A172 (cell line): ENCODE data around the gene TPPP3. TPM values are rescaled to one million over a fixed set of nuclear protein-coding genes. Genes with fewer than 3 reads are reported as not detected.

Experiments used
- DNase-seq: peaks from one replicate; pipeline ENCODE4 v3.0.0-alpha.2; 2015; ENCODE audit warnings: low spot score
- total RNA-seq: library from RNA; depleted of rRNA; stranded (reverse); fragments of >200 nt; shearing (Covaris generic); gene quantifications from 2 replicates; pipeline ENCODE4 v1.2.3, GENCODE V29; 2014; rRNA removed

Gene TPPP3
- total RNA-seq, 1 experiment from 2014 or later: 0.31 TPM

DNA sequence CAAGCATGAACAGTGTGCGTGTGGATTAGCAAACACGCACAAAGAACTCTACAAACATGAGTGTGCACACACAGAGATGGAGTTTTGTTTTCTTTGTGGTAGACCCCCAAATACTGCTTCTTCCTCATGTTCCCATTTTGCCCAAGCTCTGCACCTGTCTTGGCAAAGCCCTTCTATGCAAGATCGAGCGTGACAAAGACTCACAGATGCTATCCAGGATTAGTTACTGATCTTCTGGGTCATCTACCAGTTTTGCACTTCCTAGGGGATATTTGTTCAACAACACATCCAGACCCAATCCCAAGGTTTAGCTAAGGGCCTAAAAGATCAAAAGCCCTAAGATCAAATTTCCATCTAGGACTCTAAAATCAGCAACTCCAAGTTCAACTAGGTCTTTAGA, 50.7 kb downstream of the TPPP3 start:
- no peak for DNase-seq

DNA sequence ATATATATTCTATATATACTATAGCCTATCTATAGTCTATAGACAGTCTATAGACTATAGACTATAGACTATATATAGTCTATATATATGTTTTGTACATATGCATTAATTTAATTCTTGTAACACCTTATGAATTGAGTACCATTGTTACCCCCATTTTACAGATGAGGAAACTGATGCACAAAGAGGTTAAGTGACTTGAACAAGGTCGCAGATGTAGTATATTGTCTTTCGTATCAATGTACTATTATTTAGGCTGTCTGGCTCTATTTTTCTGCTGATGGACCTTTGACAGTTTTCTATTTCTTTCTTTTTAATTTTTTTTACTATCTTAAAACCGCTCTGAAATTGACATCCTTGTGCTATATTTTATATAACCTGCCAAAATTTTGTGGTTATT, 52.0 kb downstream of the TPPP3 start:
- no peak for DNase-seq

Other genes starting within 250 kb of the TPPP3 start
- gene B3GNT9, start 242.5 kb downstream of the TPPP3 start, total RNA-seq: 63.0 and 65.1 TPM in 2 replicates
- 28.9 and 36.1 TPM in 2 replicates for gene TRADD, start 233.6 kb downstream of the TPPP3 start, total RNA-seq
- gene FBXL8, start 233.5 kb downstream of the TPPP3 start, total RNA-seq: 7.3 and 9.0 TPM in 2 replicates
- gene HSF4, start 228.8 kb downstream of the TPPP3 start, total RNA-seq: 5.8 and 10.9 TPM in 2 replicates
- gene NOL3, start 223.0 kb downstream of the TPPP3 start, total RNA-seq: 11.2 and 19.6 TPM in 2 replicates
- 15.6 and 17.5 TPM in 2 replicates for gene MATCAP1, start 209.5 kb downstream of the TPPP3 start, total RNA-seq
- 0.12 and 0.50 TPM in 2 replicates for gene EXOC3L1, start 203.4 kb downstream of the TPPP3 start, total RNA-seq
- gene E2F4, start 201.3 kb downstream of the TPPP3 start, total RNA-seq: 99.6 and 115 TPM in 2 replicates
- 0.24 and 0.48 TPM in 2 replicates for gene ELMO3, start 194.4 kb downstream of the TPPP3 start, total RNA-seq
- 48.0 and 59.4 TPM in 2 replicates for gene TMEM208, start 166.4 kb downstream of the TPPP3 start, total RNA-seq
- 10.3 and 13.2 TPM in 2 replicates for gene FHOD1, start 146.0 kb downstream of the TPPP3 start, total RNA-seq
- gene SLC9A5, start 144.5 kb downstream of the TPPP3 start, total RNA-seq: 0.03 and 0.29 TPM in 2 replicates
- 0.14 TPM in 1 of 2 replicates, not detected in the other for gene PLEKHG4, start 114.0 kb downstream of the TPPP3 start, total RNA-seq
- gene KCTD19, start 66.8 kb downstream of the TPPP3 start, total RNA-seq: not detected in 2 replicates
- not detected in 2 replicates for gene LRRC36, start 66.7 kb downstream of the TPPP3 start, total RNA-seq
- 18.2 and 24.3 TPM in 2 replicates for gene ZDHHC1, start 23.0 kb upstream of the TPPP3 start, total RNA-seq
- gene HSD11B2, start 37.6 kb upstream of the TPPP3 start, total RNA-seq: 0.93 TPM in 1 of 2 replicates, not detected in the other
- 66.8 and 77.5 TPM in 2 replicates for gene ATP6V0D1, start 87.7 kb upstream of the TPPP3 start, total RNA-seq
- gene AGRP, start 90.0 kb upstream of the TPPP3 start, total RNA-seq: not detected in 2 replicates
- gene RIPOR1, start 135.3 kb upstream of the TPPP3 start, total RNA-seq: 21.6 and 31.6 TPM in 2 replicates
- 29.7 and 30.3 TPM in 2 replicates for gene CTCF, start 169.0 kb upstream of the TPPP3 start, total RNA-seq